Hepatocyte (in vitro differentiated cells): ENCODE data around the gene CFLAR.

Experiments
- EZH2 ChIP-seq: fragments of 200-600 bp; sonication (generic); IDR thresholded peaks from 2 replicates; pipeline ENCODE4 v1.6.1; 2016; ENCODE audit warnings: antibody characterized with exemption, mild to moderate bottlenecking, borderline replicate concordance
- EZH2phosphoT487 ChIP-seq: fragments of 200-600 bp; sonication (generic); IDR thresholded peaks from one replicate; pipeline ENCODE4 v1.6.1; 2018; ENCODE audit warnings: antibody characterized with exemption, mild to moderate bottlenecking, low read depth, moderate library complexity; ENCODE audit not compliant: unreplicated experiment, severe bottlenecking
- TF ChIP-seq, protein P1 (sequence below): fragments of 200-600 bp; sonication (generic); IDR thresholded peaks from 2 replicates; pipeline ENCODE4 v1.5.1; 2016; ENCODE audit warnings: antibody characterized with exemption, mild to moderate bottlenecking; ENCODE audit not compliant: poor library complexity

DNA sequence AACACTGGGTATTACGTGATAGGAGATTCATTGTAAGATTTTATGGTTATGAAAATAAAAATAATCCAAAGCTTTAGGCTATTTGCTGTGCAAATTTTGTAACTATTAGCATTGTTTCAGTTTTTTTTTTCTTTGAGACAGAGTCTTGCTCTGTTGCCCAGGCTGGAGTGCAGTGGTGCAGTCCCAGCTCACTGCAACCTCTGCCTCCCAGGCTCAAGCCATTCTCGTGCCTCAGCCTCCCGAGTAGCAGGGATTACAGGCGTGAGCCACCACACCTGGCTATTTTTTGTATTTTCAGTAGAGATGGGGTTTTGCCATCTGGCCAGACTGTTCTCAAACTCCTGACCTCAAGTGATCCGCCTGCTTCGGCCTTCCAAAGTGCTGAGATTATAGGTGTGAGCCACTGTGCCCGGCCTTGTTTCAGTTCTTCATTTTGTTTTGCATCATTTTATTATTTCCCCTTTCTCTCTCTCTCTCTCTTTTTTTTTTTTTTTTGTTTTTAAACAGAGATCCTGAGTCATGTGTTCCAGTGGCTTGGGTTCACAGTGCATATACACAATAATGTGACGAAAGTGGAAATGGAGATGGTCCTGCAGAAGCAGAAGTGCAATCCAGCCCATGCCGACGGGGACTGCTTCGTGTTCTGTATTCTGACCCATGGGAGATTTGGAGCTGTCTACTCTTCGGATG is 92.7 kb downstream of the CFLAR start:
- TF ChIP-seq EZH2 (no peak), EZH2phosphoT487 (no peak)
- TF ChIP-seq, protein P1, sequence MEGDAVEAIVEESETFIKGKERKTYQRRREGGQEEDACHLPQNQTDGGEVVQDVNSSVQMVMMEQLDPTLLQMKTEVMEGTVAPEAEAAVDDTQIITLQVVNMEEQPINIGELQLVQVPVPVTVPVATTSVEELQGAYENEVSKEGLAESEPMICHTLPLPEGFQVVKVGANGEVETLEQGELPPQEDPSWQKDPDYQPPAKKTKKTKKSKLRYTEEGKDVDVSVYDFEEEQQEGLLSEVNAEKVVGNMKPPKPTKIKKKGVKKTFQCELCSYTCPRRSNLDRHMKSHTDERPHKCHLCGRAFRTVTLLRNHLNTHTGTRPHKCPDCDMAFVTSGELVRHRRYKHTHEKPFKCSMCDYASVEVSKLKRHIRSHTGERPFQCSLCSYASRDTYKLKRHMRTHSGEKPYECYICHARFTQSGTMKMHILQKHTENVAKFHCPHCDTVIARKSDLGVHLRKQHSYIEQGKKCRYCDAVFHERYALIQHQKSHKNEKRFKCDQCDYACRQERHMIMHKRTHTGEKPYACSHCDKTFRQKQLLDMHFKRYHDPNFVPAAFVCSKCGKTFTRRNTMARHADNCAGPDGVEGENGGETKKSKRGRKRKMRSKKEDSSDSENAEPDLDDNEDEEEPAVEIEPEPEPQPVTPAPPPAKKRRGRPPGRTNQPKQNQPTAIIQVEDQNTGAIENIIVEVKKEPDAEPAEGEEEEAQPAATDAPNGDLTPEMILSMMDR = no peak
